HCT116 (cell line): ENCODE measurements around the gene ALG8. TPM values are rescaled to one million over a fixed set of nuclear protein-coding genes. Genes with fewer than 3 reads are reported as not detected.

Experiments used
- ATAC-seq: fragments of 200-7000 bp; cut with Tn5 transposase; 2 replicates; pipeline ENCODE4 v1.9.1; 2020; ENCODE audit warnings: mild to moderate bottlenecking, moderate library complexity
- BruUV-seq: library from RNA; stranded (reverse); fragments of 400-500 nt; replicated peaks from 2 replicates; lab custom pipeline; 2021; lab: Mats Ljungman, UMichigan
- CTCF ChIA-PET: fragments of 300-600 bp; sonication (Branson Sonifier 250); formaldehyde crosslinking; loops from one replicate; lab custom pipeline; 2021; ENCODE audit warnings: antibody characterized with exemption; lab: Charles Lee
- POLR2A ChIA-PET: fragments of 300-600, 350-600 bp; sonication (Branson Sonifier 250); formaldehyde crosslinking; loops from one replicate; lab custom pipeline; 2021; ENCODE audit warnings: antibody characterized with exemption; lab: Charles Lee
- RAD21 ChIA-PET, 2 experiments: fragments of 300-600 bp; sonication (Branson Sonifier 250); formaldehyde crosslinking; loops; one replicate each; lab custom pipeline; 2023; ENCODE audit warnings: low total read pairs in 2 of 2; ENCODE audit not compliant: uncharacterized antibody in 2 of 2, unreplicated experiment in 2 of 2, low non-redundant PET in 1 of 2; lab: Charles Lee
- DNase-seq: peaks from one replicate; pipeline ENCODE4 v3.0.0-alpha.2; 2010; ENCODE audit warnings: low read depth, low spot score
- H2AFZ ChIP-seq: fragments of 200-600 bp; shearing (Covaris generic), sonication (generic); 2 replicates; pipeline ENCODE4 v1.6.1; 2017; ENCODE audit warnings: low read depth, mixed run types, mixed read lengths, antibody characterized with exemption, low read length; ENCODE audit not compliant: poor library complexity, severe bottlenecking
- H3K27ac ChIP-seq: 2 replicates; pipeline ENCODE4 v1.5.1; 2012; ENCODE audit warnings: low read depth, low read length
- H3K27me3 ChIP-seq: fragments of 200-600 bp; sonication (generic); 2 replicates; pipeline ENCODE4 v1.6.1; 2016; ENCODE audit warnings: mixed run types, low read length, mixed read lengths; ENCODE audit not compliant: insufficient read depth
- H3K36me3 ChIP-seq, 2 experiments: fragments of 200-500 bp in 1 of 2; fragments of 200-600 bp in 1 of 2; sonication (Bioruptor generic) in 1 of 2; sonication (generic) in 1 of 2; 2 replicates each; pipeline versions ENCODE4 v1.5.1 to v1.6.1; 2014 to 2016; ENCODE audit warnings: low read length in 2 of 2, inconsistent platforms in 1 of 2, mixed read lengths in 1 of 2, mixed run types in 1 of 2; ENCODE audit not compliant: insufficient read depth in 2 of 2, control insufficient read depth in 1 of 2
- H3K4me1 ChIP-seq, 2 experiments: fragments of 200-600 bp in 1 of 2; sonication (generic) in 1 of 2; 2 replicates each; pipeline versions ENCODE4 v1.5.1 to v1.6.1; 2012 to 2017; ENCODE audit warnings: low read length in 2 of 2, inconsistent platforms in 1 of 2, mild to moderate bottlenecking in 1 of 2, mixed read lengths in 1 of 2, mixed run types in 1 of 2, moderate library complexity in 1 of 2; ENCODE audit not compliant: insufficient read depth in 2 of 2, control insufficient read depth in 1 of 2
- H3K4me2 ChIP-seq: fragments of 200-600 bp; sonication (generic); 2 replicates; pipeline ENCODE4 v1.6.1; 2017; ENCODE audit warnings: mixed run types, low read length, mixed read lengths
- H3K4me3 ChIP-seq, 2 experiments: fragments of 200-600 bp in 1 of 2; sonication (generic) in 1 of 2; replicated peaks in 1 of 2; 2 replicates each; pipeline ENCODE4 v1.5.1; 2011 to 2016; ENCODE audit warnings: low read length in 2 of 2, control low read depth in 1 of 2, low read depth in 1 of 2, mild to moderate bottlenecking in 1 of 2, mixed read lengths in 1 of 2, mixed run types in 1 of 2
- H3K79me2 ChIP-seq: fragments of 200-600 bp; sonication (generic); 2 replicates; pipeline ENCODE4 v1.6.1; 2017; ENCODE audit warnings: mild to moderate bottlenecking, mixed run types, low read length, moderate library complexity, mixed read lengths; ENCODE audit not compliant: insufficient read depth
- H3K9ac ChIP-seq: fragments of 200-600 bp; sonication (generic); 2 replicates; pipeline ENCODE4 v1.6.1; 2016; ENCODE audit warnings: low read length, mixed read lengths
- H3K9me2 ChIP-seq: fragments of 200-600 bp; sonication (generic), shearing (Covaris generic); 2 replicates; pipeline ENCODE4 v1.6.1; 2017; ENCODE audit warnings: mixed run types, mild to moderate bottlenecking, moderate library complexity; ENCODE audit not compliant: insufficient read depth
- H3K9me3 ChIP-seq, 2 experiments: fragments of 200-500 bp in 1 of 2; fragments of 200-600 bp in 1 of 2; sonication (Bioruptor generic) in 1 of 2; sonication (generic) in 1 of 2; 2 replicates each; pipeline ENCODE4 v1.6.1; 2014 to 2017; ENCODE audit warnings: low read length in 2 of 2, mixed read lengths in 2 of 2, inconsistent platforms in 1 of 2, low read depth in 1 of 2, mild to moderate bottlenecking in 1 of 2, mixed run types in 1 of 2, moderate library complexity in 1 of 2; ENCODE audit not compliant: control insufficient read depth in 1 of 2, insufficient read depth in 1 of 2
- H4K20me1 ChIP-seq: fragments of 200-600 bp; sonication (generic), shearing (Covaris generic); 2 replicates; pipeline ENCODE4 v1.6.1; 2017; ENCODE audit warnings: mixed run types, mild to moderate bottlenecking, moderate library complexity; ENCODE audit not compliant: insufficient read depth
- CTCF ChIP-seq, 3 experiments: fragments of 200-600 bp in 1 of 3; sonication (generic) in 1 of 3; IDR thresholded peaks in 2 of 3; conservative IDR thresholded peaks in 1 of 3; 2 replicates each; pipeline ENCODE4 v1.5.1; 2012 to 2017; ENCODE audit warnings: low read depth in 2 of 3, low read length in 2 of 3, antibody characterized with exemption in 1 of 3, borderline replicate concordance in 1 of 3, control low read depth in 1 of 3, mild to moderate bottlenecking in 1 of 3, mixed read lengths in 1 of 3, mixed run types in 1 of 3, moderate library complexity in 1 of 3; ENCODE audit not compliant: insufficient read depth in 1 of 3
- EZH2phosphoT487 ChIP-seq: fragments of 200-600 bp; IDR thresholded peaks from 2 replicates; pipeline ENCODE4 v1.6.1; 2018; ENCODE audit warnings: antibody characterized with exemption, borderline replicate concordance
- FOSL1 ChIP-seq: IDR thresholded peaks from 2 replicates; pipeline ENCODE4 v1.6.1; 2012; ENCODE audit warnings: low read depth
- JUND ChIP-seq: IDR thresholded peaks from 2 replicates; pipeline ENCODE4 v1.6.1; 2012
- REST ChIP-seq: IDR thresholded peaks from 2 replicates; pipeline ENCODE4 v1.6.1; 2012; ENCODE audit warnings: low read depth
- SIN3A ChIP-seq: IDR thresholded peaks from 2 replicates; pipeline ENCODE4 v1.6.1; 2012; ENCODE audit warnings: low read depth
- TCF7L2 ChIP-seq: IDR thresholded peaks from 2 replicates; pipeline ENCODE4 v1.7.0; 2011; ENCODE audit warnings: borderline replicate concordance, inconsistent platforms; ENCODE audit not compliant: insufficient read depth, insufficient read length; ENCODE audit errors: extremely low read depth
- ZFX ChIP-seq: fragments of 450-650 bp; IDR thresholded peaks from 2 replicates; pipeline ENCODE4 v1.6.1; 2017
- ZNF274 ChIP-seq: fragments of 200-500 bp; sonication (Bioruptor generic); IDR thresholded peaks from 2 replicates; pipeline ENCODE4 v1.6.1; 2014; ENCODE audit warnings: mild to moderate bottlenecking, low read depth, low read length, inconsistent platforms
- intact Hi-C: fragments of 100-400 bp; cut with micrococcal nuclease; formaldehyde crosslinking; loops from 2 replicates; pipeline ENCODE4 v1.10.0; 2022
- total RNA-seq: library from RNA; stranded (reverse); gene quantifications from one replicate; pipeline ENCODE4 v1.2.1, GENCODE V29; 2021; ENCODE audit not compliant: unreplicated experiment

ALG8 gene
- total RNA-seq, 1 experiment from 2014 or later: 50.1 TPM

DNA sequence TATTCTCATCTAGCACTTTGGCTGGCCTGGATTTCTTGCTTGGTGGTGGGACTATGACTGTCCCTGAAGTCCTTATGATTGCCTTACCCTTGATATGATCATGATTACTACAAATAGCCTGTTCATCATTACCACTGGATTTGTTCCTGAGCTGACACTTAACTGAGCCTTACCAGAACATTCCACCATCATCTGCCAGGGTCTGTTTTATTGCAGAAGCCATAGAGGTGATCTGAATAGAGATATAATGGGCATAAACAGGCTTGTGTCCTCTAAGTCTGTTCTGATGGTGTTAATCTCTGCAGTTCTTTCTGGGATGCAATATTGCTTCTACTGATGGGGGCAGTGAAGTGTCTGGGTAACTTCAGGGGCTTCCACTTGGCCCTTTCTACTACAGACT is 12.4 kb upstream of the ALG8 start:
- no peak overlapping the region for H3K4me3 ChIP-seq
- ATAC-seq: no peak

More for the DNA sequence above, 12.4 kb upstream of the ALG8 start:
- DNase-seq: no peak
- Histone ChIP-seq H3K9me3 (no peaks in the 10 kb centered on the region), H3K27ac (no peak overlapping the region), H3K9me2 (no peaks in the 10 kb centered on the region), H3K27me3 (no peaks in the 10 kb centered on the region), H3K4me1 (no peaks in the 10 kb centered on the region), H2AFZ (no peak overlapping the region), H3K36me3 (no peaks in the 10 kb centered on the region), H4K20me1 (no peaks in the 10 kb centered on the region), H3K4me2 (no peak overlapping the region), H3K9ac (no peak overlapping the region), H3K79me2 (no peaks in the 10 kb centered on the region)
- intact Hi-C loops: no loop called here
- TF ChIP-seq EZH2phosphoT487 (no peak), REST (no peak), CTCF (IDR thresholded peaks at IDR 0.05 in 2 of 3, conservative IDR thresholded peaks at IDR 0.05 in 1 of 3; ENCODE audit: borderline replicate concordance in 1 of 3, insufficient read depth in 1 of 3, low read depth in 2 of 3, low read length in 2 of 3) (no peak), ZNF274 (no peak), TCF7L2 (no peak), SIN3A (no peak), JUND (no peak), FOSL1 (no peak), ZFX (no peak)
- CTCF ChIA-PET: no interaction called here
- POLR2A ChIA-PET: no interaction called here
- RAD21 ChIA-PET: no interaction called here
- no TSS peak for BruUV-seq
